Keratinocyte (primary cell): Measurements from ENCODE around the gene GDPD5. TPM values are rescaled to one million over a fixed set of nuclear protein-coding genes. Genes with fewer than 3 reads are reported as not detected.
A peak's percentile ranks its signal among the peaks of the same experiment; 100 is the strongest.

ENCODE experiments used
- DNase-seq: peaks from one replicate; pipeline ENCODE4 v3.0.0-alpha.2; 2011; ENCODE audit warnings: low read depth, missing footprints, low spot score
- FAIRE-seq: peaks from 2 replicates; lab custom pipeline; 2011; peaks lifted over from hg19 to GRCh38; lab: Jason Lieb, UNC
- H2AFZ ChIP-seq: 2 replicates; pipeline ENCODE4 v1.6.0; 2012; ENCODE audit warnings: low read length, control low read depth, inconsistent platforms; ENCODE audit not compliant: control insufficient read depth
- H3K27ac ChIP-seq: 2 replicates; pipeline ENCODE4 v1.5.1; 2011; ENCODE audit warnings: low read length; ENCODE audit not compliant: control insufficient read depth, insufficient read depth
- H3K27me3 ChIP-seq: 3 replicates; pipeline ENCODE4 v1.6.0; 2011; ENCODE audit warnings: low read length; ENCODE audit not compliant: control insufficient read depth, insufficient read depth; ENCODE audit errors: extremely low read depth
- H3K36me3 ChIP-seq, 2 experiments: 2 replicates in 1 of 2; 3 replicates in 1 of 2; pipeline ENCODE4 v1.5.1; 2011; ENCODE audit warnings: low read length in 2 of 2, mild to moderate bottlenecking in 1 of 2; ENCODE audit not compliant: control insufficient read depth in 2 of 2, insufficient read depth in 2 of 2; ENCODE audit errors: extremely low read depth in 1 of 2
- H3K4me1 ChIP-seq: 3 replicates; pipeline ENCODE4 v1.5.1; 2011; ENCODE audit warnings: low read length; ENCODE audit not compliant: control insufficient read depth, insufficient read depth; ENCODE audit errors: extremely low read depth
- H3K4me2 ChIP-seq: 3 replicates; pipeline ENCODE4 v1.6.0; 2011; ENCODE audit warnings: low read depth, low read length; ENCODE audit not compliant: control insufficient read depth, insufficient read depth; ENCODE audit errors: extremely low read depth
- H3K4me3 ChIP-seq, 3 experiments: fragments of 200-600 bp in 1 of 3; sonication (generic) in 1 of 3; 2 replicates in 2 of 3; 3 replicates in 1 of 3; pipeline ENCODE4 v1.5.1; 2011 to 2016; ENCODE audit warnings: low read length in 3 of 3, mild to moderate bottlenecking in 3 of 3, control low read depth in 2 of 3, inconsistent platforms in 1 of 3, low read depth in 1 of 3, mixed read lengths in 1 of 3, mixed run types in 1 of 3, moderate library complexity in 1 of 3; ENCODE audit not compliant: control insufficient read depth in 2 of 3, insufficient read depth in 2 of 3; ENCODE audit errors: extremely low read depth in 1 of 3
- H3K79me2 ChIP-seq: 2 replicates; pipeline ENCODE4 v1.6.0; 2012; ENCODE audit warnings: low read length; ENCODE audit not compliant: control insufficient read depth, insufficient read depth
- H3K9ac ChIP-seq: 3 replicates; pipeline ENCODE4 v1.6.0; 2011; ENCODE audit warnings: low read length; ENCODE audit not compliant: control insufficient read depth, insufficient read depth; ENCODE audit errors: extremely low read depth
- H3K9me1 ChIP-seq: 3 replicates; pipeline ENCODE4 v1.6.0; 2011; ENCODE audit warnings: low read length; ENCODE audit not compliant: control insufficient read depth, insufficient read depth; ENCODE audit errors: extremely low read depth
- H3K9me3 ChIP-seq: 2 replicates; pipeline ENCODE4 v1.5.1; 2012; ENCODE audit warnings: low read depth, low read length; ENCODE audit not compliant: control insufficient read depth
- H4K20me1 ChIP-seq: 3 replicates; pipeline ENCODE4 v1.6.0; 2011; ENCODE audit warnings: low read length; ENCODE audit not compliant: control insufficient read depth, insufficient read depth; ENCODE audit errors: extremely low read depth
- CTCF ChIP-seq, 3 experiments: IDR thresholded peaks in 1 of 3; conservative IDR thresholded peaks in 1 of 3; optimal IDR thresholded peaks in 1 of 3; 2 replicates in 2 of 3; 3 replicates in 1 of 3; pipeline versions ENCODE3 to v1.5.1; 2011; ENCODE audit warnings: low read length in 3 of 3, mild to moderate bottlenecking in 3 of 3, moderate library complexity in 2 of 3, control low read depth in 1 of 3, inconsistent platforms in 1 of 3; ENCODE audit not compliant: insufficient read depth in 2 of 3; ENCODE audit errors: extremely low read depth in 1 of 3
- EZH2 ChIP-seq: IDR thresholded peaks from one replicate; pipeline ENCODE4 v1.6.1; 2012; ENCODE audit warnings: inconsistent platforms, mild to moderate bottlenecking, low read length, moderate library complexity
- dilution Hi-C: fragments of 300-500 bp; cut with MboI; formaldehyde crosslinking; loops from one replicate; pipeline ENCODE4 v1.7.0; 2020; ENCODE audit warnings: low sequenced_read_pairs; ENCODE audit not compliant: extremely low pct_ligation_motif_present
- polyA plus RNA-seq, 5 experiments: library from polyadenylated mRNA; depleted of rRNA in 3 of 5; stranded (reverse) in 3 of 5; stranded (forward) in 1 of 5; unstranded in 1 of 5; fragments of >200 nt; gene quantifications; 1 replicate in 1 of 5; 2 replicates in 3 of 5; 3 replicates in 1 of 5; pipeline versions ENCODE4 v1.2.1 to v1.2.3, GENCODE V29; 2011 to 2012; ENCODE audit warnings: missing spikeins in 2 of 5, low read depth in 1 of 5, low replicate concordance in 1 of 5

Gene GDPD5
- polyA plus RNA-seq, 1 donor (not counting 4 experiments of a cell fraction or from before 2014, with no cell fraction given) = 2.1 TPM

- peaks cover 31% of the 10 kb centered on the region for H3K27me3 ChIP-seq
- DNase-seq (no peak), FAIRE-seq (no peak)
- H3K36me3 ChIP-seq = no peaks in the 10 kb centered on the region
- H3K79me2 ChIP-seq = no peaks in the 10 kb centered on the region
- H3K9me1 ChIP-seq = no peaks in the 10 kb centered on the region
- TF ChIP-seq CTCF (optimal IDR thresholded peaks at IDR 0.05 in 1 of 3, IDR thresholded peaks at IDR 0.05 in 1 of 3, conservative IDR thresholded peaks at IDR 0.05 in 1 of 3; ENCODE audit: extremely low read depth in 1 of 3, insufficient read depth in 2 of 3, low read length in 3 of 3) = no peak
- TF ChIP-seq EZH2 = no peak
- no peak overlapping the region for H3K9ac ChIP-seq
- no peak overlapping the region for H2AFZ ChIP-seq
- H3K9me3 ChIP-seq = no peaks in the 10 kb centered on the region
- dilution Hi-C loops = no loop called here
- H3K4me3 ChIP-seq = no peak overlapping the region
- no peak overlapping the region for H3K4me2 ChIP-seq
- H3K4me1 ChIP-seq = peaks cover 11% of the 10 kb centered on the region
- no peak overlapping the region for H3K27ac ChIP-seq
- no peaks in the 10 kb centered on the region for H4K20me1 ChIP-seq
Measured at GRCh38 chr11:75442161-75442885, 83.4 kb downstream of the GDPD5 start.

- Histone ChIP-seq H2AFZ (no peak overlapping the region), H3K9ac (no peak overlapping the region)
Measured at GRCh38 chr11:75441804-75442132, 84.0 kb downstream of the GDPD5 start.

More at GRCh38 chr11:75441804-75442132, 84.0 kb downstream of the GDPD5 start:
- H3K36me3 ChIP-seq = no peaks in the 10 kb centered on the region
- H3K9me1 ChIP-seq = no peaks in the 10 kb centered on the region
- no peak overlapping the region for H3K27ac ChIP-seq
- peaks cover 31% of the 10 kb centered on the region for H3K27me3 ChIP-seq
- H3K4me3 ChIP-seq = no peak overlapping the region
- TF ChIP-seq CTCF (optimal IDR thresholded peaks at IDR 0.05 in 1 of 3, IDR thresholded peaks at IDR 0.05 in 1 of 3, conservative IDR thresholded peaks at IDR 0.05 in 1 of 3; ENCODE audit: extremely low read depth in 1 of 3, insufficient read depth in 2 of 3, low read length in 3 of 3) (no peak), EZH2 (no peak)
- FAIRE-seq = peak; percentile 5
- no peaks in the 10 kb centered on the region for H3K9me3 ChIP-seq
- H3K4me1 ChIP-seq = peaks cover 11% of the 10 kb centered on the region
- dilution Hi-C loops = no loop called here
- H3K4me2 ChIP-seq = peak overlapping the region; percentile 49
- H3K79me2 ChIP-seq = no peaks in the 10 kb centered on the region
- no peaks in the 10 kb centered on the region for H4K20me1 ChIP-seq
- no peak for DNase-seq
